ENCODE measurements around the gene MAGI1. TPM values are rescaled to one million over a fixed set of nuclear protein-coding genes. Genes with fewer than 3 reads are reported as not detected.

MAGI1 gene
- total and polyA plus RNA-seq, 12 donors, result 5.7 to 58.2 (median 37.7) TPM

DNA sequence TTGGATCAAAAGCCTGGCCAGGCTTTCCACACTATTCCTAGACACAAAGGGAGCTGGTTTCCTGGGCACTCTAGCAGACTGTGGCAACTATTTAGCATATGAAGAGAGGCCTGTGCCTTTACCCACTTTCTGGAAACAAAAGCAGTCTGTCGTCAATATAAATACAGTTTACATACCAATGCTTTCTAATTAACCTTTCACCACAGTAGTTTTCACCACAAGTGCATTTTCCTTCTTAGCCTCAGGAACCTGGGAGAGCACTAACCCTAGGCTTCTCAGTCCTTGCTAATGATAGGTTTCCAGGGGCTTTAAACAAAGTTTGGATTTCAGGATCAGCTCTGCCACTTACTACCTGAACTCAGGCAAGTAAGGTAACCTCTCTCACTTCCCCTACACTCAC, 499.1 kb downstream of the MAGI1 start:
- Histone ChIP-seq H3K36me3 (no peaks in the 10 kb centered on the region), H3K9me3 (peaks cover 0 to 12% (median 0%) of the 10 kb centered on the region in 11 donors), H3K27me3 (no peaks in the 10 kb centered on the region), H3K27ac (no peak overlapping the region), H3K4me3 (no peak overlapping the region), H3K4me1 (peaks cover 0 to 41% (median 21%) of the 10 kb centered on the region in 9 donors)
- DNase-seq, result no peak
- WGBS, 2 donors, result 56 to 67% methylated on average over 1 of the region's 1 CpG
- peak in 1 of 8 donors; percentile 11 for ATAC-seq
- intact Hi-C loops (cut with DNase I), result loop anchor here in 2 of 10 donors (5.0 to 10.0 kb wide), 2 partner anchors 52 to 55 kb away; no protein-coding TSS in a partner anchor
- TF ChIP-seq, protein P1, sequence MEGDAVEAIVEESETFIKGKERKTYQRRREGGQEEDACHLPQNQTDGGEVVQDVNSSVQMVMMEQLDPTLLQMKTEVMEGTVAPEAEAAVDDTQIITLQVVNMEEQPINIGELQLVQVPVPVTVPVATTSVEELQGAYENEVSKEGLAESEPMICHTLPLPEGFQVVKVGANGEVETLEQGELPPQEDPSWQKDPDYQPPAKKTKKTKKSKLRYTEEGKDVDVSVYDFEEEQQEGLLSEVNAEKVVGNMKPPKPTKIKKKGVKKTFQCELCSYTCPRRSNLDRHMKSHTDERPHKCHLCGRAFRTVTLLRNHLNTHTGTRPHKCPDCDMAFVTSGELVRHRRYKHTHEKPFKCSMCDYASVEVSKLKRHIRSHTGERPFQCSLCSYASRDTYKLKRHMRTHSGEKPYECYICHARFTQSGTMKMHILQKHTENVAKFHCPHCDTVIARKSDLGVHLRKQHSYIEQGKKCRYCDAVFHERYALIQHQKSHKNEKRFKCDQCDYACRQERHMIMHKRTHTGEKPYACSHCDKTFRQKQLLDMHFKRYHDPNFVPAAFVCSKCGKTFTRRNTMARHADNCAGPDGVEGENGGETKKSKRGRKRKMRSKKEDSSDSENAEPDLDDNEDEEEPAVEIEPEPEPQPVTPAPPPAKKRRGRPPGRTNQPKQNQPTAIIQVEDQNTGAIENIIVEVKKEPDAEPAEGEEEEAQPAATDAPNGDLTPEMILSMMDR (IDR thresholded peaks at IDR 0.05), result no peak

DNA sequence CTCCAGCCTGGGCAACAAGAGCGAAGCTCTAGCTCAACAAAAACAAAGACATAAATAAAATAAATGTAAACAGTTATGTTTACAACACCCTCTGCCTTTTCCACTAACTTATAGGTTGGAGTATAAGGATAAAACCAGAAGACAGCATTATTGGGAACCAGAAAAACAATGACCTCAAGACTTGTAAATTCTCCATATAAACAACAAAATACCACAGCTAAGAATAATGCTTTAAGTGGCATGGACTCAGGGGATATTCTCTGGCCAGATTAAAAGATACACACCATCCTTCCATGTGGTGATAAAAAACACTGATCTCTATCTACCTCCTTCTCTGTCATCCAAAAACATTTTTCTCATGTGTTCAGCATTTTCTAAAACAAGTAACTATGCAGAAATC, 500.6 kb downstream of the MAGI1 start:
- H3K27ac ChIP-seq, result no peak overlapping the region
- no peak for ATAC-seq

DNA sequence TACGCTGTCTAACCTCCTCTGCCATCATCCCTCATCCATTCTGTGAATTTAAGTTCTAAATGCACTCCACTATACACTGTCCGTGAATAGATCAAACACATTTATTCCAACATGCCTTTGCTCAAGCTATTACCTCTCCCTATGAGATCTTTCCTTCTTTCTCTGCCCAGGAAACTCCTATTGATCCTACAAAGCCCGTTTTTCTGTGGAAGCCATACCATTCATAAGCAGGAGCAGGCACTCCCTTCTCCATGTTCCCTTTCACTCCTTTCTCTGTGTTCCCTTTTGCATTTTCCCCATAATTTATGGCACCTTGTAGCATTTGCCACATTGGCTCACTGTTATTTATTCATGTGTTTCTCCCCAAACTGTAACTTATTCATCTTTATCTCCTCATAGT, 501.6 kb downstream of the MAGI1 start:
- Histone ChIP-seq H3K27me3 (no peaks in the 10 kb centered on the region), H3K4me3 (no peak overlapping the region), H3K9me3 (peaks cover 0 to 2% (median 0%) of the 10 kb centered on the region in 11 donors), H3K36me3 (no peaks in the 10 kb centered on the region), H3K4me1 (peaks cover 0 to 58% (median 31%) of the 10 kb centered on the region in 9 donors), H3K27ac (no peak overlapping the region)
- no peak for ATAC-seq
- intact Hi-C loops (cut with DNase I), result loop anchor here in 1 of 10 donors (5.0 kb wide), 1 partner anchor 50 kb away; no protein-coding TSS in a partner anchor
- TF ChIP-seq, protein P1 (IDR thresholded peaks at IDR 0.05), result no peak
- WGBS, 2 donors, result 94 to 96% methylated on average over 3 of the region's 3 CpGs
- DNase-seq, result no peak

More for the DNA sequence above, 500.6 kb downstream of the MAGI1 start:
- TF ChIP-seq, protein P1 (IDR thresholded peaks at IDR 0.05), result no peak
- no peak for DNase-seq
- 96 to 100% methylated on average over 1 of the region's 1 CpG for WGBS, 2 donors
- no peaks in the 10 kb centered on the region for H3K36me3 ChIP-seq
- H3K27me3 ChIP-seq, result no peaks in the 10 kb centered on the region
- intact Hi-C loops (cut with DNase I), result loop anchor here in 1 of 10 donors (5.0 kb wide), 1 partner anchor 51 kb away; no protein-coding TSS in a partner anchor
- peaks cover 0 to 48% (median 31%) of the 10 kb centered on the region in 9 donors for H3K4me1 ChIP-seq
- H3K9me3 ChIP-seq, result peaks cover 0 to 11% (median 0%) of the 10 kb centered on the region in 11 donors
- no peak overlapping the region for H3K4me3 ChIP-seq

DNA sequence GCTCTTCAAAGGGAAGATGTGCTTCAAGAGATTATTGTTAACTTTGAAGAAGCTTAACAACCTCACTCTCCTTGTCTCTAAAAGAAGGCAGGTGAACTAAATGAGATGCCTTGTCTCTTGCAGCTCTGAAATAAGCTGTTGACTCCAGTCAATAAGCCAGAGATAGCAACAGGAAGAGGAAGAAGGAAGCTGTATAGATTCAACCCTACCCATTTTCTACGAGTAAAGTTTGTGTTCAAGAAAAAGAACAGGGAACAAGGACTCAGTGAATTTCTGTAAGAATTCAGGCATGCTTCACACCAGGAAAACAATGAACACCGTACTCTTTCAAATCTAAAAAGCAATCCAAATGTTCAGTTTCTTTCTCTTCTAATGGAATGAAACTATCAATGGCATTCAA, 503.5 kb downstream of the MAGI1 start:
- TF ChIP-seq, protein P1 (IDR thresholded peaks at IDR 0.05), result no peak
- Histone ChIP-seq H3K4me3 (no peak overlapping the region), H3K27ac (peak overlapping the region in 1 of 10 donors; percentile 7), H3K27me3 (no peaks in the 10 kb centered on the region), H3K4me1 (peaks cover 0 to 63% (median 28%) of the 10 kb centered on the region in 9 donors), H3K36me3 (no peaks in the 10 kb centered on the region), H3K9me3 (no peaks in the 10 kb centered on the region)
- no peak for ATAC-seq
- no peak for DNase-seq
- WGBS, 2 donors, result 62 to 72% methylated on average over 2 of the region's 2 CpGs
- intact Hi-C loops (cut with DNase I), result loop anchor here in 1 of 10 donors (5.0 kb wide), 1 partner anchor 48 kb away; no protein-coding TSS in a partner anchor
